ENCODE results near the gene DISC1. TPM values are rescaled to one million over a fixed set of nuclear protein-coding genes. Genes with fewer than 3 reads are reported as not detected.
A peak's percentile ranks its signal among the peaks of the same experiment; 100 is the strongest.
"Not testable (repeated sequence)": the region's sequence is repeated elsewhere in the genome, so short reads cannot be mapped to it uniquely, and the experiment has no call there.

The DISC1 gene
- total RNA-seq, 2 donors from 2014 or later: 2.9 to 5.8 TPM

DNA sequence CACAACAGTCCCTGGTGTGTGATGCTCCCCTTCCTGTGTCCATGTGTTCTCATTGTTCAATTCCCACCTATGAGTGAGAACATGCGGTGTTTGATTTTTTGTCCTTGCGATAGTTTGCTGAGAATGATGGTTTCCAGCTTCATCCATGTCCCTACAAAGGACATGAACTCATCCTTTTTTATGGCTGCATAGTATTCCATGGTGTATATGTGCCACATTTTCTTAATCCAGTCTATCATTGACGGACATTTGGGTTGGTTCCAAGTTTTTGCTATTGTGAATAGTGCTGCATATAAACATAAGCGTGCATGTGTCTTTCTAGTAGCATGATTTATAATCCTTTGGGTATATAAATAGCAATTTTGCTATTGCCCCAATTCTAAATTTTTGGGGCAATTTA lies 19.6 kb downstream of the DISC1 start:
- DNase-seq; H3K27me3 Mint-ChIP-seq (ENCODE audit: low read depth); H3K27ac Mint-ChIP-seq; H3K9me3 Mint-ChIP-seq; ATAC-seq (replicated peaks in 1 of 2); H3K4me3 Mint-ChIP-seq: not testable (repeated sequence)
- peaks cover 6 to 12% of the 10 kb centered on the region in 2 donors for H3K36me3 Mint-ChIP-seq (ENCODE audit: insufficient read depth in 2 of 2)
- H3K4me1 Mint-ChIP-seq (ENCODE audit: low read depth): peaks cover 13% of the 10 kb centered on the region

DNA sequence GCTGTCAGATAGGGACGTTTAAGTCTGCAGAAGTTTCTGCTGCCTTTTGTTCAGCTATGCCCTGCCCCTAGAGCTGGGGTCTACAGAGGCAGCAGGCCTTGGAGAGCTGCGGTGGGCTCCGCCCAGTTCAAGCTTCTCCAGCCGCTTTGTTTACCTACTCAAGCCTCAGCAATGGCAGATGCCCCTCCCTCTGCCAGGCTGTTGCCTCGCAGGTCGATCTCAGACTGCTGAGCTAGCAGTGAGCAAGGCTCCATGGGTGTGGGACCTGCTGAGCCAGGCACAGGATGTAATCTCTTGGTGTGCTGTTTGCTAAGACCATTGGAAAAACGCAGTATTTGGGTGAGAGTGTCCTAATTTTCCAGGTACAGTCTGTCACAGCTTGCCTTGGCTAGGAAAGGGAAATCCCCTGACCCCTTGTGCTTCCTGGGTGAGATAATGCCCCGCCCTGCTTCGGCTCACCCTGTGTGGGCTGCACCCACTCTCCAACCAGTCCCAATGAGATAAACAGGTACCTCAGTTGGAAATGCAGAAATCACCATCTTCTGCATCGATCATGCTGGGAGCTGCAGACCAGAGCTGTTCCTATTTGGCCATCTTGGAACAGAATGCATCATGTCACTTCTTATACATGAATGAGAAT lies 25.2 kb downstream of the DISC1 start:
- peak in 1 of 2 donors; percentile 6 for DNase-seq
- ATAC-seq (replicated peaks in 1 of 2); H3K27ac Mint-ChIP-seq; H3K27me3 Mint-ChIP-seq (ENCODE audit: low read depth): not testable (repeated sequence)
- H3K36me3 Mint-ChIP-seq (ENCODE audit: insufficient read depth in 2 of 2): peaks cover 5 to 11% of the 10 kb centered on the region in 2 donors
- peaks cover 3 to 12% of the 10 kb centered on the region in 2 donors for H3K9me3 Mint-ChIP-seq
- peak overlapping the region; percentile 48 to 63 for H3K4me3 Mint-ChIP-seq
- peaks cover 35% of the 10 kb centered on the region for H3K4me1 Mint-ChIP-seq (ENCODE audit: low read depth)

- Mint-ChIP-seq H3K9me3 (peaks cover 7 to 11% of the 10 kb centered on the region in 2 donors), H3K36me3 (ENCODE audit: insufficient read depth in 2 of 2) (peaks cover 4 to 12% of the 10 kb centered on the region in 2 donors), H3K4me1 (ENCODE audit: low read depth) (peaks cover 41% of the 10 kb centered on the region), H3K27me3 (ENCODE audit: low read depth) (no peaks in the 10 kb centered on the region), H3K4me3 (no peak overlapping the region), H3K27ac (no peak overlapping the region)
- ATAC-seq (replicated peaks in 1 of 2) (no peak), DNase-seq (no peak)
These were observed 27.0 kb downstream of the DISC1 start for GRCh38 chr1:231653632-231654031.

- Mint-ChIP-seq H3K27ac (no peak overlapping the region), H3K4me3 (no peak overlapping the region), H3K27me3 (ENCODE audit: low read depth) (no peaks in the 10 kb centered on the region), H3K9me3 (peaks cover 8 to 16% of the 10 kb centered on the region in 2 donors), H3K36me3 (ENCODE audit: insufficient read depth in 2 of 2) (peaks cover 3 to 11% of the 10 kb centered on the region in 2 donors), H3K4me1 (ENCODE audit: low read depth) (peaks cover 36% of the 10 kb centered on the region)
- ATAC-seq (replicated peaks in 1 of 2): no peak
- no peak for DNase-seq
These were observed 30.2 kb downstream of the DISC1 start for GRCh38 chr1:231656741-231657140.

GRCh38 chr1:231658223-231658622 lies 31.6 kb downstream of the DISC1 start:
- DNase-seq; ATAC-seq (replicated peaks in 1 of 2); H3K4me3 Mint-ChIP-seq; H3K27ac Mint-ChIP-seq; H3K27me3 Mint-ChIP-seq (ENCODE audit: low read depth): not testable (repeated sequence)
- peaks cover 23% of the 10 kb centered on the region for H3K4me1 Mint-ChIP-seq (ENCODE audit: low read depth)
- peaks cover 6 to 13% of the 10 kb centered on the region in 2 donors for H3K36me3 Mint-ChIP-seq (ENCODE audit: insufficient read depth in 2 of 2)
- H3K9me3 Mint-ChIP-seq: peaks cover 10 to 15% of the 10 kb centered on the region in 2 donors

GRCh38 chr1:231660198-231660597 lies 33.6 kb downstream of the DISC1 start:
- peaks cover 6 to 13% of the 10 kb centered on the region in 2 donors for H3K36me3 Mint-ChIP-seq (ENCODE audit: insufficient read depth in 2 of 2)

GRCh38 chr1:231663211-231663792 lies 36.7 kb downstream of the DISC1 start:
- ATAC-seq (replicated peaks in 1 of 2): no peak
- peaks cover 12% of the 10 kb centered on the region for H3K4me1 Mint-ChIP-seq (ENCODE audit: low read depth)

More at GRCh38 chr1:231660198-231660597, 33.6 kb downstream of the DISC1 start:
- Mint-ChIP-seq H3K9me3 (peaks cover 13 to 14% of the 10 kb centered on the region in 2 donors), H3K27ac (no peak overlapping the region), H3K4me3 (no peak overlapping the region), H3K4me1 (ENCODE audit: low read depth) (peaks cover 16% of the 10 kb centered on the region), H3K27me3 (ENCODE audit: low read depth) (no peaks in the 10 kb centered on the region)
- ATAC-seq (replicated peaks in 1 of 2) (no peak), DNase-seq (no peak)

DNA sequence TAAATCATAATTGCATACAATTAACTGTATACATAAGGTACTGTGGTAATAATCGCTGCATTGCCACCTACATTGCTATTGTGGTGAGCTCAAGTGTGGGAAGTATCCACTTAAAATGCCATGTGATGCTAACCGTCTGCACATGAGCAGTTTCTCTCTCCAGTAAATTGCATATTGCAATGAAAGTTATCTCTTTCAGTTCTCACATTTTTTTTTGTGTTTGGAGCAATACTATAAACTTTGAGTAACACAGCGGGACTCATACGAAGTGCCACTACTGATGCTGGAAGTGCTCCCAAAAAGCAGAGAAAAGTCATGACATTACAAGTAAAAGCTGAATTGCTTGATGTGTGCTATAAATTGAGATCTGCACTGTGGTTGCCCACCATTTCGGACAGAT lies 38.5 kb downstream of the DISC1 start:
- no peak for ATAC-seq (replicated peaks in 1 of 2)
- peaks cover 11 to 18% of the 10 kb centered on the region in 2 donors for H3K9me3 Mint-ChIP-seq
- no peak for DNase-seq
- H3K4me3 Mint-ChIP-seq: no peak overlapping the region
- no peaks in the 10 kb centered on the region for H3K27me3 Mint-ChIP-seq (ENCODE audit: low read depth)
- no peaks in the 10 kb centered on the region for H3K4me1 Mint-ChIP-seq (ENCODE audit: low read depth)
- no peak overlapping the region for H3K27ac Mint-ChIP-seq
- H3K36me3 Mint-ChIP-seq (ENCODE audit: insufficient read depth in 2 of 2): peaks cover 10 to 20% of the 10 kb centered on the region in 2 donors

More at GRCh38 chr1:231663211-231663792, 36.7 kb downstream of the DISC1 start:
- Mint-ChIP-seq H3K36me3 (ENCODE audit: insufficient read depth in 2 of 2) (peaks cover 4 to 12% of the 10 kb centered on the region in 2 donors), H3K27ac (no peak overlapping the region), H3K4me3 (no peak overlapping the region), H3K27me3 (ENCODE audit: low read depth) (no peaks in the 10 kb centered on the region), H3K9me3 (peaks cover 10 to 13% of the 10 kb centered on the region in 2 donors)
- DNase-seq: no peak

GRCh38 chr1:231665726-231666125 lies 39.1 kb downstream of the DISC1 start:
- H3K9me3 Mint-ChIP-seq: peaks cover 10 to 18% of the 10 kb centered on the region in 2 donors
- no peaks in the 10 kb centered on the region for H3K27me3 Mint-ChIP-seq (ENCODE audit: low read depth)
- H3K4me1 Mint-ChIP-seq (ENCODE audit: low read depth): no peaks in the 10 kb centered on the region
- H3K4me3 Mint-ChIP-seq: no peak overlapping the region
- peaks cover 10 to 20% of the 10 kb centered on the region in 2 donors for H3K36me3 Mint-ChIP-seq (ENCODE audit: insufficient read depth in 2 of 2)
- H3K27ac Mint-ChIP-seq: no peak overlapping the region
- ATAC-seq (replicated peaks in 1 of 2): no peak
- DNase-seq: no peak

DNA sequence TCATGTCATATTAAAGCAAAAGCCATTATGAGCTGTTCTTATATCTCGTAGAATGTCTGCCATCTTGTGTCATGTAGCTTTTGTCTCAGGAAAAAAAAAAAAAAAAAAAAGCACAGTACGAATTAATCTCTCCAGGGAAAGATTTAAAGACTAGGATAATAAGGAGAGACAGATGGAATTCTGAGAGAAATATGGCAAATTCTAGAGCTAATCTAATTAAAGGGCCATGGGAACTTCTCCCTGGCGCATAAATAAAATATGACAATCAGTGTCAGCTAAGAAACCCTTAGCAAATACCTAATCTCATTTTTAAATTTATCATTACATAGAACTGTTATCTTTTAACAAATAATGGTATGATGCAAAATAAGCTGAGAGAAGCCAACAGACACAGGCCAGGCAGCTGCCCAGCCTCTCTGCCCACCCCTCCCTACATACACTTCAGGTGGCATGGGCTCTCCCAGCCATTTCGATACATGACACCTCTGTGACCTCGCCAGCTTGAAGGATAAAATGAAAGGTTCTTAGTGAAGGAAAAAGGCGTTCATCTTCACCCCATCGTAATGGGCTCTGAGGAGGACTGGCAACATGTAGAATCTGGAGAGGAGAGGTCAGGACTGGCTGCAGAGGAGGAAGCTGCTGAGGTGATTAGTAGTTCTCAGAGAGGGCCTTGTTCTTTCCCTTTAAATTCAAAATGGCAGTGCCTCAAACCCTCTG lies 39.8 kb downstream of the DISC1 start:
- Mint-ChIP-seq H3K9me3 (peaks cover 13 to 20% of the 10 kb centered on the region in 2 donors), H3K27ac (no peak overlapping the region), H3K27me3 (ENCODE audit: low read depth) (no peaks in the 10 kb centered on the region), H3K4me3 (no peak overlapping the region), H3K36me3 (ENCODE audit: insufficient read depth in 2 of 2) (peaks cover 12 to 20% of the 10 kb centered on the region in 2 donors), H3K4me1 (ENCODE audit: low read depth) (no peaks in the 10 kb centered on the region)
- no peak for ATAC-seq (replicated peaks in 1 of 2)
- DNase-seq: no peak

- H3K27me3 Mint-ChIP-seq (ENCODE audit: low read depth): no peaks in the 10 kb centered on the region
- ATAC-seq (replicated peaks in 1 of 2) (no peak), DNase-seq (no peak)
- peaks cover under 1% of the 10 kb centered on the region for H3K4me1 Mint-ChIP-seq (ENCODE audit: low read depth)
- peaks cover 12 to 18% of the 10 kb centered on the region in 2 donors for H3K36me3 Mint-ChIP-seq (ENCODE audit: insufficient read depth in 2 of 2)
- H3K4me3 Mint-ChIP-seq: no peak overlapping the region
- H3K9me3 Mint-ChIP-seq: peaks cover 10 to 18% of the 10 kb centered on the region in 2 donors
- H3K27ac Mint-ChIP-seq: no peak overlapping the region
These were observed 40.5 kb downstream of the DISC1 start for GRCh38 chr1:231666937-231667608.

- Mint-ChIP-seq H3K27ac (no peak overlapping the region), H3K4me3 (no peak overlapping the region), H3K36me3 (ENCODE audit: insufficient read depth in 2 of 2) (peaks cover 10 to 18% of the 10 kb centered on the region in 2 donors), H3K4me1 (ENCODE audit: low read depth) (peaks cover 9% of the 10 kb centered on the region), H3K27me3 (ENCODE audit: low read depth) (no peaks in the 10 kb centered on the region), H3K9me3 (peaks cover 10 to 18% of the 10 kb centered on the region in 2 donors)
- DNase-seq (no peak), ATAC-seq (replicated peaks in 1 of 2) (no peak)
These were observed 41.4 kb downstream of the DISC1 start for GRCh38 chr1:231667896-231668506.
